Measurements from ENCODE around the gene DCTN2.

Gene DCTN2

GRCh38 chr12:57549203-57549908 lies 2.4 kb upstream of the DCTN2 start:
- no peak for DNase-seq

- no peak for DNase-seq
These were observed 1.5 kb upstream of the DCTN2 start for GRCh38 chr12:57548488-57548887.

GRCh38 chr12:57548013-57548315 lies 972 bp upstream of the DCTN2 start:
- DNase-seq, result no peak

GRCh38 chr12:57547288-57548012 lies 458 bp upstream of the DCTN2 start:
- no peak for DNase-seq

- no peak for DNase-seq
These were observed 1.1 kb downstream of the DCTN2 start for GRCh38 chr12:57545809-57546437.

- peak in 1 of 5 experiments; percentile 43 for DNase-seq
These were observed 3.4 kb downstream of the DCTN2 start for GRCh38 chr12:57543581-57543980.

GRCh38 chr12:57541717-57542116 lies 5.3 kb downstream of the DCTN2 start:
- DNase-seq, result no peak

GRCh38 chr12:57541001-57541400 lies 6.0 kb downstream of the DCTN2 start:
- DNase-seq, result no peak

GRCh38 chr12:57539134-57539768 lies 7.7 kb downstream of the DCTN2 start:
- no peak for DNase-seq

- no peak for DNase-seq
These were observed 10.4 kb downstream of the DCTN2 start for GRCh38 chr12:57536597-57536942.

- no peak for DNase-seq
These were observed 11.0 kb downstream of the DCTN2 start for GRCh38 chr12:57535764-57536596.

GRCh38 chr12:57534991-57535543 lies 11.9 kb downstream of the DCTN2 start:
- DNase-seq, result no peak

- no peak for DNase-seq
These were observed 12.7 kb downstream of the DCTN2 start for GRCh38 chr12:57534250-57534649.

- DNase-seq, result no peak
These were observed 13.9 kb downstream of the DCTN2 start for GRCh38 chr12:57533108-57533507.

GRCh38 chr12:57531836-57532235 lies 15.2 kb downstream of the DCTN2 start:
- DNase-seq, result no peak

- no peak for DNase-seq
These were observed 16.4 kb downstream of the DCTN2 start for GRCh38 chr12:57530396-57531142.

- no peak for DNase-seq
These were observed 17.2 kb downstream of the DCTN2 start for GRCh38 chr12:57529831-57530230.

GRCh38 chr12:57528831-57529555 lies 18.0 kb downstream of the DCTN2 start:
- DNase-seq, result no peak

- DNase-seq, result no peak
These were observed 18.8 kb downstream of the DCTN2 start for GRCh38 chr12:57528176-57528575.

GRCh38 chr12:57527184-57527583 lies 19.8 kb downstream of the DCTN2 start:
- DNase-seq, result no peak

All from T-helper 2 cell (primary cell).